ENCODE measurements around the gene CHMP5.

CHMP5 gene

DNA sequence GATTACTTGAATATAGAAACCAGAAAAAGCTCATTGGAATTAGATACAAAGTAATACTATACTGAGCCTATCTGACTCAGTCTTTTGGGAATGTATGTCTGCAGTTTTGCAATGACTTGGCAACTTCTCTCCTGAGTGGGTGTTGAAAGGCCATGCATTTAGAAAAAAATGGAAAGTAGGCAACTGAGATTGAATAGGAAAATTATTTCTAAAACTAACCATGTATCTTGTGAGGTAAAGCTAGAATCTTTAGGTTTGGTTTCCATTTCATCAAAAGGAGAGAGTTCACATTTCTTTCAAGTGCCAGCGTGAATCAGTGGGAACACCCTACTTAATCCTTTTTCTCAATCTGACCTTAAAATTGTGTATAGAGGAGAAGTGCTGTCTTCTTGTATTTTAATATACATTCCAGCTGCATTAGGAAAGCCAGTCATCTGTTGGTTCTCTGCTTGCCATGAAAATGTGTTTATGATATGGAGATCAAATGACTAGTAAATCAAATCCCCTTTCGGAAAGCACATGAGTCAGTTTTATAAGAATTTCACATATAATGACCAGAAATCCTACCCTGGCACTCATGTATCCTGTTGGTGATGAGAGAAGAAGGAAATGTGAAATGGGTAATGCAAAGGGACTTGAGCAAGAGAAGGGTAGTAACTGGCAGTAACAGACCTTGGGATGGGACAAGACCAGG is 55.9 kb downstream of the CHMP5 start:
- DNase-seq: no peak

GRCh38 chr9:33329117-33329563 is 64.3 kb downstream of the CHMP5 start:
- DNase-seq: no peak

DNA sequence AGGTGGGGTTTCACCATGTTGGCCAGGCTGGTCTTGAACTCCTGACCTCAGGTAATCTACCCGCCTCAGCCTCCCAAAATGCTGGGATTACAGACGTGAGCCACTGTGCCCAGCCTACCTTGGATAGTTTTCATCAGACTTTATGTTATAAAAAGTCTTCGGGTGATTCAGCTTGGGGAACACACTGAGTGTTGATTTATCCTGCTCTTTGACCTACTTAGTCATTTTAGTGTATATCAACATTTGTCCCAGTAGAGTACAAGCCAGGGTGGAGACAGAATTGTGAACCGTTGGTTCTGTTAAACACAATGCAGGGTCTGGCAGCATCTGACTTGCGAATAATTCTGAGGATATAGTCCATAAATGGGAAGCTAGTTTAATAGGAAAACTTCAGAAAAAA is 65.1 kb downstream of the CHMP5 start:
- no peak for DNase-seq

DNA sequence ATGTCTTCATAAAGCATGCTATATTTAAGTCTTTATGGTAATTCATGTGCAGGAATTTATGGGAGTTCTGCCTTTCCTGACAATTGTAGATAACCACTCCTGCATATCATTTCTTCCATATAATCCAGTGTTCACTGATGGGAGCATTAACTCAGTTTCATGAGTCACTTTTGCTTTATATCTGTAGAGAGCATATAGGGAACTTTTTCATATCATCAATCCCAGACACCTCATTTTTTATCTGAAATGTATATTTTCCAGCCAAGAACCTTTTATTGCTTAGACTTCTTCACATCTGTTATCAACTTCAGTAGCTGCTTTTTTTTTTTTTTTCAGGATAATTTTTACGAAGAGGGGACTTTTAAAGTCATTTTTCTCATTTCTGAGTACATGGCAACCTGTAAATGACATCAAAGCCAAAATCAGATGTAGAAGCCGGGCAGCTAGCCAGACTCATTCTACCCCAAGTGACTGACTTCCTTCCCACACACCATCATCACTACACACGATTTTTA is 66.6 kb downstream of the CHMP5 start:
- no peak for DNase-seq

Measured in NCI-H146 (cell line).